Right ventricle myocardium superior (tissue), 1 donor: ENCODE data around the gene PHRF1. TPM values are rescaled to one million over a fixed set of nuclear protein-coding genes. Genes with fewer than 3 reads are reported as not detected.
A peak's percentile ranks its signal among the peaks of the same experiment; 100 is the strongest.

ENCODE experiments used
- ATAC-seq: fragments of 200-7000 bp; cut with Tn5 transposase; one replicate; pipeline ENCODE4 v1.9.1; 2020; ENCODE audit warnings: mild to moderate bottlenecking; ENCODE audit not compliant: poor library complexity
- DNase-seq: peaks from one replicate; pipeline ENCODE4 v3.0.0-alpha.2; 2020
- intact Hi-C: fragments of 100-400 bp; cut with DNase I; formaldehyde crosslinking; loops from one replicate; pipeline ENCODE4 v1.11.2; 2022
- total RNA-seq: library from RNA; stranded (reverse); fragmentation: NEBNext Ultra II Directional; extraction: Animal tissue kit (Norgen Biotek cat#: 25700); gene quantifications from one replicate; pipeline ENCODE4 v1.2.1, GENCODE V29; 2021
- donor health status: DM: no; HTN: yes; CAD: no; lungs with severe emphysema.

The PHRF1 gene
- total RNA-seq, 1 donor from 2014 or later, result 16.5 TPM

DNA sequence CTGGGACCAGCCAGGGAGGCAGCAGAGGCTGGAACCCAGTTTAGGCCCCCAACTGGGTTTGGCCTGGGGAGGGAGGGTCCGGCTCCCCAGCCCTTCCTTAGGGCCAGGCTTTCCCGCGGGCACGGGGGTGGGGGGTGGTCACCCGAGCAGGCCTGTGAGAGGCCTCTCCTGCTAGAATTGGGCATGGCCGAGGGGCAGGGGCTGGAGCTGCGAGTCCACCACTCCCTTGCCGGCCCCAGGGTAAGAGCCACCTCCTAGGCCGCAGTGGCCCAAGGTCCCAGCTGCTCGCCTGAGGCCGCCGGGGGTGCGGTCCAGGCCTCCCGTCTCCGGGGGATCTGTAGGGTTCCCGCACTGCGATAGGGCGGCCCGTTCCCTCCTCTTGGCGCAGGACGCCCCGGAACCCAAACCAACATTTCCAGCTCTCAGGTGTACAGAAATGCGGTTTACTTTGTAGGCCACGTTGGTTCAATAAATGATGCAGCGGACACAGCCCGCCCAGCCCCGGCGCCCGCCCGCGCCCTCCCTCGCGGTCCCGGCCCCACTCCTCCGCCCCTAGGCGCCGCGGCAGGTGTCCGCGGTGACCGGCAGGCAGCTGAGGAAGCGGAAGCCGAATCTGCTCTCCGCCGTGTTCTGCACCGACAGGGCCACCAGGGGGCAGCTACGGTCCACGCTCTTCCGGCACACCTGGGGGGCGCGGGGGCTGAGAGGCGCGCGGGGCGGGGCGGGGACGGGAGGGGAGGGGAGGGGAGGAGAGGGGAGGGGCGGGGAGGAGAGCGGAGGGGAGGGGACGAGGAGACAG is 21.6 kb upstream of the PHRF1 start:
- ATAC-seq (peak; percentile 76), DNase-seq (peak; percentile 70)
- intact Hi-C loops, result loop anchor here (10.0 kb wide), 1 partner anchor 170 kb away; no protein-coding TSS in a partner anchor

DNA sequence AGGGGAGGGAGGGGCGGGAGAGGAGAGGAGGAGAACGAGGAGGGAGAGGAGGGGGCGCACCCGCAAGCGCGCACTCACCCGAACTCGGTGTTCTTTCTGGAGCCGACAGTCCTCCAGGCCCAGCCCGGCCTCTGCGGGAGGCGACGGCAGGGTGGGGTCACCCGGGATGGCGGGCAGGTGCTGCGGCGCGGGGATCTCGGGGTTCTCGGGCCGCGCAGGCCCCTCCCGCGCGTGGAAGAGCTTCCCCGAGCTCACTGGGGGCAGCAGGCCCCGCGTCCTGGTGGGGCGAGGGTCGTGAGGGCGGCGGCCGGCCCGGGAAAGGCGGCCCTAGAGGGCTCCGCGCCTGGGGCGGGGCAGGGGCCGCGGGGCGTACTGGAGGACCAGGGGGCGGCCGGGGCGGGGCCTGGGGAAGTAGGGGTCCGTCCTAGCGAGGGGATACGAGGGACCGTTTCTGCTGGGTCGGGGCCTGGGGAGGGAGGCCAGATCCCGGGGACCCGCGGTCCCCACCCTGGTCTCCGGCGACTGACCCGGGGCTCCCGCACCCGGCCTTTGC is 21.0 kb upstream of the PHRF1 start:
- no peak for DNase-seq
- ATAC-seq, result no peak
- intact Hi-C loops, result loop anchor here (10.0 kb wide), 1 partner anchor 169 kb away; no protein-coding TSS in a partner anchor

- ATAC-seq (no peak), DNase-seq (no peak)
- intact Hi-C loops, result loop anchor here (10.0 kb wide), 1 partner anchor 169 kb away; no protein-coding TSS in a partner anchor
Observed at GRCh38 chr11:555780-556661, 20.2 kb upstream of the PHRF1 start.

DNA sequence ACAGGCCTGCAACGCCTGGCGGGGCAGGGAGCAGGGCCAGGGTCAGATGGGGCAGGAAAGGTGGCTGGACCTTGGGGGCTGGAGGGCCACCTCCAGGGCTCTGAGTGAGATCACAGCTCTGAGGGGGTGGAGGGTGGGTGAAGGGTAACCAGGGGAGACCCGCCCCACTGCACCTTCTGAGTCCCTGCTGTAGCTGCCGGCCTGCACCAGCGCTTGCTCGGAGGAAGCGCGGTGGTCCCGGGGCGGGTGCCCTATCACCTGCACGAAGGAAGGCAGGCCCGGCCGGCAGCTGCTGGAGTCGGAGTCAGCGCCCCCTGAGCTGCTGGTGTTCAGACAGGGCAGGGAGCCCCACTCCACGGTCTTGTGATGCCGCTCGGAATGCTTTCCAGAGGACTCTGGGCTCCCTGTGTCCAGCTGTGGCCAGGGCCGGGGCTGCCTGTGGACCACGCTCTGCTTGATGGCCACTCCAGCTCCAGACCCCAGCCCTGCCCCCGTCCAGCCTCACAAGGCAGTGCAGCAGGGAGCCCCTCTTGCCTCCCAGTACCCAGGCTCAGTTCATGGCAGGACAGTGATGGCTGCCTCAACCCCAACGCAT is 19.5 kb upstream of the PHRF1 start:
- ATAC-seq, result no peak
- DNase-seq, result no peak
- intact Hi-C loops, result loop anchor here (10.0 kb wide), 1 partner anchor 168 kb away; no protein-coding TSS in a partner anchor

GRCh38 chr11:557328-558132 is 18.7 kb upstream of the PHRF1 start:
- ATAC-seq (no peak), DNase-seq (no peak)
- intact Hi-C loops, result loop anchor here (10.0 kb wide), 1 partner anchor 167 kb away; no protein-coding TSS in a partner anchor

- intact Hi-C loops, result loop anchor here (10.0 kb wide), 1 partner anchor 166 kb away; no protein-coding TSS in a partner anchor
- ATAC-seq, result no peak
- no peak for DNase-seq
Observed at GRCh38 chr11:558503-558902, 17.8 kb upstream of the PHRF1 start.

- ATAC-seq (no peak), DNase-seq (no peak)
- intact Hi-C loops, result loop anchor here (10.0 kb wide), 1 partner anchor 166 kb away; no protein-coding TSS in a partner anchor
Observed at GRCh38 chr11:559020-559620, 17.1 kb upstream of the PHRF1 start.

DNA sequence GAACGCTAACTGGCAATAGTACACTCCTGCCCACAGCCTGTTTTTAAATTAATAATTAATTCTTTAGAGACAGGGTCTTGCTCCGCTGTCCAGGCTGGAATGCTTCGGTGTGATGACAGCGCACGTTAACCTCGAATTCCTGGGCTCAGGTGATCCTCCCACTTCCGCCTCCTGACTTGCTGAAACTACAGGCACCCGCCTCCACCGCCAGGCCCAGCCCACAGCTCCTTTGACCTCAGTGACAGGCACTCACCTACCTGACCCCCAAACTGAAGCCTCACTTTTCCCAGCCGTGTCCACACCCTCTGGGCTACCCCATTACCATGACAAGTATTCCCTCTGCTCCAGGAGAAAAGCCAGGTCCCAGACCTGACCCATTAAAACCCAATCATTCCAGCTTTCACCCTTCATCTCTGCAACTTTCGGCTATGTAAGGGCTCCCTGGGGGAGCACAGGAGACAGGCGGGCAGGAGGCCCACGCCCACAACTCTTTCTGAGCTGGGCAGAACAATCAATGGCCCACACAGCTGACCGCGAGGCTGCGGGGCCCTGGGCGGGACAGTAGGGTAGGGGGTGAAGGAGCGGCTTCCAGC is 16.5 kb upstream of the PHRF1 start:
- intact Hi-C loops, result loop anchor here (10.0 kb wide), 1 partner anchor 165 kb away; no protein-coding TSS in a partner anchor
- no peak for DNase-seq

GRCh38 chr11:560305-561147 is 15.7 kb upstream of the PHRF1 start, which contains the start of the genes LMNTD2 and RASSF7:
Gene LMNTD2, minus strand, starts transcription at chr11:560738. Its CDS starts 22 bp downstream, at chr11:560716.
Gene RASSF7, plus strand, starts transcription at chr11:560970. Its CDS starts 799 bp downstream, at chr11:561769.
- intact Hi-C loops, result no loop called here
- ATAC-seq, result peak; percentile 94
- peak; percentile 94 for DNase-seq

More for the DNA sequence above, 16.5 kb upstream of the PHRF1 start:
- ATAC-seq, result no peak

DNA sequence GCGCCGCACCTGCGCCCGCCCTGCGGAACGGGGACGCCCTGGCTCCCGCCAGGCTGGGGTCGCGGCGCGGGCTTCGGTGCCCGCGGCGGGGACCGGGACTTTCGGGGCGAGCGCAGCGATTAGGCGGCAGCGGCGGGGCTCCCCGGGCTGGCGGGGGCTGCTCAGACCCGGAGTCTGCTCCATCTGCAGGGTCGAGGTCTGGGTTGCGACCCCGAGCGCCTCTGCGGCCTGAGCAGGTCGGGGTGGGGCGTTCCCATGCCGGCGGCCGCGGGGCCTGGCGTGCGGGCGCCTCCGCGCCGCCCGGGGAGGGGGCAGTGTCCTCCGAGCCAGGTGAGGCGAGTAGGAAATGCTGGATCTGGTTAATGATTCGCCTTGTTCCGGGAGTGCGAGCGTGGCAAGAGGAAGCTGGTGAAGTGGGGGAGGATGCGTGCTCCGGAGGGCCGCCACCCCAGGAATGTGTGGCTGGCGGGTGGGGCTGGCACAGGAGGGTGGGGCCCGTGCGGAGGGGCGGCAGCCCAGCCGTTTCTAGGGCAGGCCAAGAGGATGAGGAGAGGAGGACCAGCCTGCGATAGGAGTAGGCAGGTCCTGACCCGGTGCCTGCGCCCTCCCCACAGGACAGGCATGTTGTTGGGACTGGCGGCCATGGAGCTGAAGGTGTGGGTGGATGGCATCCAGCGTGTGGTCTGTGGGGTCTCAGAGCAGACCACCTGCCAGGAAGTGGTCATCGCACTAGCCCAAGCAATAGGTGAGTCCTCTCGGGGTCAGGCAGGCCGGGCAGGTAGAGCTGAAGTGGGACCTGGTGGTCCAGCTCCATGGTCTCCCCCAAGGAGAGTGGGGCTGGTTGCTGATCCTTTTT is 14.9 kb upstream of the PHRF1 start:
- intact Hi-C loops, result no loop called here
- DNase-seq (no peak), ATAC-seq (peak; percentile 1)

GRCh38 chr11:562046-562645 is 14.1 kb upstream of the PHRF1 start:
- intact Hi-C loops, result no loop called here
- ATAC-seq, result no peak
- DNase-seq, result no peak

GRCh38 chr11:563066-563811 is 13.0 kb upstream of the PHRF1 start:
- no peak for DNase-seq
- no peak for ATAC-seq
- intact Hi-C loops, result no loop called here

DNA sequence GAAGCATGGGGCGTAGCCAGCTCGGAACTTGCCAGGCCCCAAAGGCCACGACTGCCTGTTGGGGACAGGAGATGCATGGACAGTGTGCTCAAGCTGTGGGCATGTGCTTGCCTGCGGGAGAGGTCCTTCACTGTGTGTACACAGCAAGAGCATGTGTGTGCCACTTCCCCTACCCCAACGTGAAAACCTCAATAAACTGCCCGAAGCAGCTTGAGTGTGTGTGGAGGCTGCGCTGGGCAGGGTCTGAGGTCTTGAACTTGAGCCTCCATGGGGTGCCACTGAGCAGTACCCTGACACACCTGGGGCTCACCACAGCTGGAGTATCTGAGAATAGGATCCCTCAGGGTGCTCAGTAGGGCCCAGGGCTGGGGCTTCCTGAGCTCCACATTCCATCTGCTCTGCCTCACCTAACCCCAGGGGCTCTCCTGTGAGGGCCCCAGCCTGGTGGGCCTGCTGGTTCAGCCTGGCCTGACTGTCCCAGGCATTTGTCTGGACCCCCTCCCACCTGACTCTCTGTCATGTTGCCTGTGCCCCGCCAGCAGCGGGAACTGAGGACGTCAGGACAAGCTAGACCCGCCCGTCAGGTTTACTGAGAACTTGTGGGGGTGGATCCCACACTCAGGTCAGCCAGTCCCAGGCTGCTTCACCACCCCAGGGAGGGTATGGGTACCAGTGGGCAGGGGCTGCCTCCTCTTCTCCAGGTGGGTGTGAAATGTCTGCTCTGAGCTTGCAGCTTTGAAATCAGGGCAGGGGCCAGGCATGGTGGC is 12.3 kb upstream of the PHRF1 start:
- intact Hi-C loops, result no loop called here
- ATAC-seq (no peak), DNase-seq (no peak)
